ENCODE data around the gene PTH1R. TPM values are rescaled to one million over a fixed set of nuclear protein-coding genes. Genes with fewer than 3 reads are reported as not detected.

PTH1R gene
- total RNA-seq, 1 experiment from 2014 or later: 0.32 TPM

DNA sequence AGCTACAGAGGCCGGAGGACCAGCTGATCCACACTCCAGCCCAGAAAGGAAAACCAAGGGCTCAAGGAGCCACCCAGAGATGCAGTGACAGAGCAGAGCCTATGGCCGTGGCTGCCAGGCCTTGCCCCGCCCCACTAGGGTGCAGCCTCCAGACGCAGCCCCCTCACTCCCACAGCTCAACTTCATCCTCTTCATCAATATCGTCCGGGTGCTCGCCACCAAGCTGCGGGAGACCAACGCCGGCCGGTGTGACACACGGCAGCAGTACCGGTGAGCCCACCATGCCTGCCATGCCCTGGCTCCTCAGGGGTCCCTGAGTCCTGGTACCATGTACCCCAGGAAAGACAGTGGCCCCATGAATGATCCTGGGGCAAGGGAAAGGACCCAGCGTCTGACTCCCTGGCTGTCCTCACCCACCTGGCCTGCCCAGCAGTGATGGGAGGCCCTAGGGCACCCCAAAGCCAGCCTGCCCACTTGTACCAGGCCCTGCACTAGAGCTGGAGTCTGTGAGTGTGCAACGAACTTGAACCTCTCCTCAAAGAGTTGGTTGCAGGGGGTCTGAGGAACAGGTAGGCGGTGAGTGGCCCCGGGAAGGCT is 24.2 kb downstream of the PTH1R start:
- CTCF ChIA-PET: interaction anchor here (1.7 kb wide), 1 partner anchor 8 kb away, joined by 8 read pairs; no protein-coding TSS in a partner anchor
- no peak overlapping the region for H3K9ac ChIP-seq (ENCODE audit: low read length)
- H3K27me3 ChIP-seq (ENCODE audit: insufficient read depth, low read length): no peaks in the 10 kb centered on the region
- no peaks in the 10 kb centered on the region for H3K36me3 ChIP-seq (ENCODE audit: control insufficient read depth in 1 of 2, insufficient read depth in 2 of 2, low read length in 2 of 2)
- DNase-seq (ENCODE audit: low read depth, low spot score) (no peak), ATAC-seq (no peak)
- POLR2A ChIA-PET: interaction anchor here (0.9 kb wide), 1 partner anchor 208 kb away, joined by 3 read pairs; the partner anchor contains the start of gene ALS2CL
- no peaks in the 10 kb centered on the region for H3K9me2 ChIP-seq (ENCODE audit: insufficient read depth)
- H3K9me3 ChIP-seq (ENCODE audit: control insufficient read depth in 1 of 2, insufficient read depth in 1 of 2, low read depth in 1 of 2, low read length in 2 of 2): no peaks in the 10 kb centered on the region
- H4K20me1 ChIP-seq (ENCODE audit: insufficient read depth): no peaks in the 10 kb centered on the region
- intact Hi-C loops (cut with micrococcal nuclease): no loop called here
- BruUV-seq (replicated peaks): no TSS peak
- TF ChIP-seq, protein P1, sequence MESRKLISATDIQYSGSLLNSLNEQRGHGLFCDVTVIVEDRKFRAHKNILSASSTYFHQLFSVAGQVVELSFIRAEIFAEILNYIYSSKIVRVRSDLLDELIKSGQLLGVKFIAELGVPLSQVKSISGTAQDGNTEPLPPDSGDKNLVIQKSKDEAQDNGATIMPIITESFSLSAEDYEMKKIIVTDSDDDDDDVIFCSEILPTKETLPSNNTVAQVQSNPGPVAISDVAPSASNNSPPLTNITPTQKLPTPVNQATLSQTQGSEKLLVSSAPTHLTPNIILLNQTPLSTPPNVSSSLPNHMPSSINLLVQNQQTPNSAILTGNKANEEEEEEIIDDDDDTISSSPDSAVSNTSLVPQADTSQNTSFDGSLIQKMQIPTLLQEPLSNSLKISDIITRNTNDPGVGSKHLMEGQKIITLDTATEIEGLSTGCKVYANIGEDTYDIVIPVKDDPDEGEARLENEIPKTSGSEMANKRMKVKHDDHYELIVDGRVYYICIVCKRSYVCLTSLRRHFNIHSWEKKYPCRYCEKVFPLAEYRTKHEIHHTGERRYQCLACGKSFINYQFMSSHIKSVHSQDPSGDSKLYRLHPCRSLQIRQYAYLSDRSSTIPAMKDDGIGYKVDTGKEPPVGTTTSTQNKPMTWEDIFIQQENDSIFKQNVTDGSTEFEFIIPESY (IDR thresholded peaks at IDR 0.05; ENCODE audit: extremely low read depth, insufficient replicate concordance, low read length): no peak
- TF ChIP-seq, protein P2, sequence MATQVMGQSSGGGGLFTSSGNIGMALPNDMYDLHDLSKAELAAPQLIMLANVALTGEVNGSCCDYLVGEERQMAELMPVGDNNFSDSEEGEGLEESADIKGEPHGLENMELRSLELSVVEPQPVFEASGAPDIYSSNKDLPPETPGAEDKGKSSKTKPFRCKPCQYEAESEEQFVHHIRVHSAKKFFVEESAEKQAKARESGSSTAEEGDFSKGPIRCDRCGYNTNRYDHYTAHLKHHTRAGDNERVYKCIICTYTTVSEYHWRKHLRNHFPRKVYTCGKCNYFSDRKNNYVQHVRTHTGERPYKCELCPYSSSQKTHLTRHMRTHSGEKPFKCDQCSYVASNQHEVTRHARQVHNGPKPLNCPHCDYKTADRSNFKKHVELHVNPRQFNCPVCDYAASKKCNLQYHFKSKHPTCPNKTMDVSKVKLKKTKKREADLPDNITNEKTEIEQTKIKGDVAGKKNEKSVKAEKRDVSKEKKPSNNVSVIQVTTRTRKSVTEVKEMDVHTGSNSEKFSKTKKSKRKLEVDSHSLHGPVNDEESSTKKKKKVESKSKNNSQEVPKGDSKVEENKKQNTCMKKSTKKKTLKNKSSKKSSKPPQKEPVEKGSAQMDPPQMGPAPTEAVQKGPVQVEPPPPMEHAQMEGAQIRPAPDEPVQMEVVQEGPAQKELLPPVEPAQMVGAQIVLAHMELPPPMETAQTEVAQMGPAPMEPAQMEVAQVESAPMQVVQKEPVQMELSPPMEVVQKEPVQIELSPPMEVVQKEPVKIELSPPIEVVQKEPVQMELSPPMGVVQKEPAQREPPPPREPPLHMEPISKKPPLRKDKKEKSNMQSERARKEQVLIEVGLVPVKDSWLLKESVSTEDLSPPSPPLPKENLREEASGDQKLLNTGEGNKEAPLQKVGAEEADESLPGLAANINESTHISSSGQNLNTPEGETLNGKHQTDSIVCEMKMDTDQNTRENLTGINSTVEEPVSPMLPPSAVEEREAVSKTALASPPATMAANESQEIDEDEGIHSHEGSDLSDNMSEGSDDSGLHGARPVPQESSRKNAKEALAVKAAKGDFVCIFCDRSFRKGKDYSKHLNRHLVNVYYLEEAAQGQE (IDR thresholded peaks at IDR 0.05; ENCODE audit: low read depth): no peak
- TF ChIP-seq, protein P3, sequence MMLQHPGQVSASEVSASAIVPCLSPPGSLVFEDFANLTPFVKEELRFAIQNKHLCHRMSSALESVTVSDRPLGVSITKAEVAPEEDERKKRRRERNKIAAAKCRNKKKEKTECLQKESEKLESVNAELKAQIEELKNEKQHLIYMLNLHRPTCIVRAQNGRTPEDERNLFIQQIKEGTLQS (IDR thresholded peaks at IDR 0.05): no peak
- no peak for TF ChIP-seq RAD21 (IDR thresholded peaks at IDR 0.05; ENCODE audit: low read depth)
- no peak for TF ChIP-seq SP1 (IDR thresholded peaks at IDR 0.05; ENCODE audit: low read depth)
- TF ChIP-seq ZNF274 (IDR thresholded peaks at IDR 0.05; ENCODE audit: low read depth, low read length): no peak
- H2AFZ ChIP-seq (ENCODE audit: low read depth, low read length, poor library complexity, severe bottlenecking): no peak overlapping the region
- peaks cover 0 to 11% of the 10 kb centered on the region in 2 experiments; a peak in 2 of 4 replicates for H3K4me1 ChIP-seq (ENCODE audit: control insufficient read depth in 1 of 2, insufficient read depth in 2 of 2, low read length in 2 of 2)
- H3K27ac ChIP-seq (ENCODE audit: low read depth, low read length): no peak overlapping the region
- RAD21 ChIA-PET (ENCODE audit: low non-redundant PET in 1 of 2, low total read pairs in 2 of 2, uncharacterized antibody in 2 of 2, unreplicated experiment in 2 of 2): no interaction called here
- no peaks in the 10 kb centered on the region for H3K79me2 ChIP-seq (ENCODE audit: insufficient read depth, low read length)
- H3K4me3 ChIP-seq (replicated peaks in 1 of 2; ENCODE audit: low read depth in 1 of 2, low read length in 2 of 2): no peak overlapping the region
- H3K4me2 ChIP-seq (ENCODE audit: low read length): no peak overlapping the region

Measured in HCT116 (cell line).